Activated T-helper 1 cell treated with Interleukin-2 at 50 U/mL for 16 hours (primary cell): ENCODE data around the gene GRIN1.
A peak's percentile ranks its signal among the peaks of the same experiment; 100 is the strongest.
"Not testable (repeated sequence)": the region's sequence is repeated elsewhere in the genome, so short reads cannot be mapped to it uniquely, and the experiment has no call there.

Source experiments
- DNase-seq: peaks from one replicate; pipeline ENCODE4 v3.0.0-alpha.2; 2020; ENCODE audit warnings: low read depth

Gene GRIN1

DNA sequence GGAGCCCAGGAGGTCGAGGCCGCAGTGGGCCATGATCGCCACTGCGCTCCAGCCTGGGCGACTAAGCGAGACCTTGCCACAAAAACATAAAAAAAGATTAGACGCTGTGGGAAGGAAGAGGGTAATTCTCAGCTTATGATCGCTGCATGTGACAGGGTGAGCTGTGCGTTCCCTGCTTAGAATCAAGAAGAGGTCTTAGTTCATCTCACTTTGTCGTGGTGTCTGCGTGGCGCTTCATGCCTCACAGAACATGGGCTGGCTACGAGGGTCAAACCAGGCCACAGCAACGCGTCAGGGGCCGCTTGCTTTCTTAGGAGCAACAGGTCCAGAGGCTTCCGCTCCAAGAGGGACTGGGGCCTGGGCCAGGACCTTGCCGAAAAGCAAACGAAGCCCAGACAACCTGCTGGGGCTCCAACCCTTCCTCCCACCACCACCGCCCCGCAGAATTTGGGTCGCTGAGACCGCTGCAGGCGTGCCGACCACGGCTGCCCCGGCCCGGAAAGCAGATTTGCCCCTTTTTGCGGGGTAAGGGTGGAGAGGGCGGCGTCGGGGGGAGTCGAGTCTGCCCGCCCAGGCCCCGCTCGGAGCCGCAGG is 10.0 kb upstream of the GRIN1 start:
- no peak for DNase-seq

DNA sequence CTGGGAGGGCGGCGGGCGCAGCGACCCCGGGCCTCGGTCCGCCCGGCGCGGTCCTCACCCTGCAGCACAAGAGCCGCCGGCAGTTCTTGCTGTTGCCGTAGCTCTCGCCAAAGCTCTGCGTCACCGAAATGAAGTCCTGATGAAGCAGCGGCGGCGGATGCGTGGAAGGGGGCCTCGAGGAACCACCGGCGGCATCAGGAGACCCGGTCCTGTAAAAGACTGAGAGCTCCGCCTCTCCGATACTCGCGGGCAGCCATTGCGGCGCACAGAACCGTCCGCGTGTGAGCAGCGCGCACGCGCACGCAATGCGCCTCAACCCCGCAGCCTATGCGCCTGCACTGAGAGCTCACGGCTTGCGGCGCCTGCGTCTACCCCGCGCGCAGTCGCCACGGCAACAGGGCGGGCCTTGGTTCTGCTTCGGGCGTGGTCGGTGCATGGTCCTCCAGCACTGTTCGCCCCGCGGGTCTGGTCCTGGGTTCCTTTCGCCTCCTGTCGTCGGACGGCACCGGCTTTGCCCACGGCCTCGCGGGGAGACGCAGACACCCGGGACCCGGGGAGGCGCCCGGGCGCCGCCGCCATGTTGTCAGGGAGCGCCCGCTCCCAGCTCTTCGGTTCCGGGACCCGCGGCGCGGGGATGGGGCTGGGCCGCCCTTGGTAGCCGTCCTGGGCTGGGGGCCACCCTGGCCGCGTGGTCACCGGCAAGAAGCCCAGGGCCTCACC is 9.3 kb upstream of the GRIN1 start:
- DNase-seq, result peak; percentile 86

DNA sequence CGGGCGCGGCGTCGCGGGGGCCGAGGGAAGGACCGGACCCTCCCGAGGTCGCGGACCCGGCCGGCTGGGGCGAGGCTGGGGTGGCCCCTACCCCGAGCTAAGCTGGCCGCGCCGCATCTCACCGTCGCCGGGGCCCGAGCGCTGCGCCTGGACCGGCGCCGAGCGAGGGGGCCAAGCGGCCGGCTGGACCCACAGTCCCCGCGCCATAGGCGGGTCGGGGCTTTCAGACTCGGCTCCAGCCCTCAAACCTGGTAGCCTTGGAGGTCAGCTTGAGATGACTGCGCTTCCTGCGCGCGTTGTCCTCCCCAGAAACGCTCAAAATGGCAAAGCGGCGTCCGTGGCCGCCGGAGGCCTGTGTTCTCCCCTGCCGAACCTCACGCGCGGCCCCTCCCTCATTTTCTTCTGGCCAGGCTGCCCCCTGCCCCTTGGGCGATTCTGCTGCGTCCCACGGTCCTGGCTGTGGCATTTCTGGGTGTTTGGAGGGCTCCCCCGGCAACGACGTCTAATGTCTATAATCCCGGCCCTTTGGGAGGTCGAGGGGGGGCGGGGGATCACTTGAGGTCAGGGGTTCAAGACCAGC is 8.7 kb upstream of the GRIN1 start:
- no peak for DNase-seq

DNA sequence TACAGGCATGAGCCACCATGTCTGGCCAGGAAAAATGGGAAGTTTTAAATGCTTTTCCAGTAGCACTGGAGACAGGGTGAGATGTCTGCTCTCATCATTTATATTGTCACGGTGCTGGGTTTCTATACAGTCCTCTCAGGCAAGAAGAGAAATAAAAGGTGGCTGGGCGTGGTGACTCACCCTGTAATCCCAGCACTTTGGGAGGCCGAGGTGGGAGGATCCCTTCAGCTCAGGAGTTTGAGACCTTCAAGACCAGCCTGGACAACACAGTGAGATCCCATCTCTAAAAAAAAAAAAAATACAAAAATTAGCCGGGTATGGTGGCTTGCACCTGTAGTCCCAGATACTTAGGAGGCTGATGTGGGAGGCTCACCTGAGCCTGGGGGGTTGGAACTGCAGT is 4.8 kb upstream of the GRIN1 start:
- no peak for DNase-seq

DNA sequence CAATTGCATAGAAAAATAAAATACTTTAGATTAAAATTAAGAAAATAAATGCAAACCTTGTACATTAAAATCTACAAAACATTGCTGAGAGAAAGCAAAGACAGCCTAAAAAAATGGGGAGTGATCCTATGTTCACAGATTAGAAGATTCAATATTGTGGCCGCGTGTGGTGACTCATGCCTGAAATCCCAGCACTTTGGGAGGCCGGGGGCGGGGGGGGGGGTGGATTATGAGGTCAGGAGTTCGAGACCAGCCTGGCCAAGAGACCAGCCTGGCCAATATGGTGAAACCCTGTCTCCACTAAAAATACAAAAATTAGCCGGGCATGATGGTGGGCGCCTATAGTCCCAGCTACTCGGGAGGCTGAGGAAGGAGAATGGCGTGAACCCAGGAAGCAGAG is 3.8 kb upstream of the GRIN1 start:
- not testable (repeated sequence) for DNase-seq

DNA sequence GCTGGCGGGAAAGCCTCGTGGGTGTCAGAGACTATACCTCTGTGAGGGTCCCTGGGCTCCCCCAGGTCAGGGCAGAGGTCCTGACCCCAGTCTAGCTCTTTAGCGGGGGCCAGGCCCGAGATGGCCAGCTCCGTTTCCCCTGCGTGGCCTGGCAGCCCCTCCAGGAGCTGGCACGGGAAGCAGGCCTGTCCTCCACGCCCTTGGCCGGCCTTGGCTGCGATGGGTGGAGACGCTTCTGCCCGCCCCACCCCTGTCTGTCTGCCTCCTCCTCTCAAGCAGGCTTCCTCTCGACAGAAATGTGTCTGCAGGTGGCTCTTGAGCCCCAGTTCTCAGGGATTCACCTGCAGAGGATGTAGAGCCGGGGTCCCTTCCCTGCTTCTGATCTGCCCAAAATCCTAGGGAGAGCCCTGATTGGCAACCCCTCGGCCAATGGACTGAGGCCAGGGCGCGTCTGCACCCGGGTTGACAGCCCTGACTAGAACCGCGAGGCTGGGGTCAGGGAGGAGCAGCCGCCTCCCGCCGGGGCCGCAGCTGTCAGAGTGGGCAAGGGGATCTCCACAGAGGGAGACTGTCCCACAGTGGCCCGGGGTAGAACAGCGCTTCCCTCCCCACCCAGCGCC is 2.6 kb upstream of the GRIN1 start:
- DNase-seq, result no peak

DNA sequence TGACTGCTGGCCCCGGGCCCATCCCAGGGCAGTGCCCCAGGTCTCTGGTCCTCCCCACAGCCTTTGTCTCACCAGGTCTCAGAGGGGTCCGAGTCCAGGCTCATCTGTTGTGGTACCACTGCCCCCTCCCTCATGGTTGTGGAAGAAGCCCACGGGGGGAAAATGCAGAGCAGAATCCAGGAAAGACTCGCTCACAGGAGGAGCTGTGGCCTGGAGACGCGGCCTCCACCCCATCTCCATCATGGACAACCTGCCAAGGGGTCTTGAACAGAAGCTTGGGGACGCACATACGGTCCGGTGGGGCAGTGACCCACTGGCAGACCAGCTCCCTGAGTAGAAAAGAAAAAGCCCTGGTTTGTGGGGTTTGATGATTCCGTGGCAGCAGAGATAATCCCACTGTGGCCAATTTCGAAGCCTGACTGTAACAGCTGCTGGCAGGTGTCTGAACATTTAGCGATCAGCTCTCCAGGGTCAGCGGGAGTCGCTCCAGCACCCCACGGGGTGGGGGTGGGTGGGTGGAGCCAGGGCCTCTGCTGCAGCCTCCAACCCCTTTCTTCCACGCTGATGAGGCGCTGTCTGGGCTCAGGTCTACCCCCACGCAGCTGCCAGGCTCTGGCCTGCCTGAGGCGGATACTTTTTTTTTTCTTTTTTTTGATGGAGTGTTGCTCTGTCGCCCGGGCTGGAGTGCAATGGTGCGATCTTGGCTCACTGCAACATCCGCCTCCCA is 1.9 kb upstream of the GRIN1 start:
- DNase-seq, result no peak

DNA sequence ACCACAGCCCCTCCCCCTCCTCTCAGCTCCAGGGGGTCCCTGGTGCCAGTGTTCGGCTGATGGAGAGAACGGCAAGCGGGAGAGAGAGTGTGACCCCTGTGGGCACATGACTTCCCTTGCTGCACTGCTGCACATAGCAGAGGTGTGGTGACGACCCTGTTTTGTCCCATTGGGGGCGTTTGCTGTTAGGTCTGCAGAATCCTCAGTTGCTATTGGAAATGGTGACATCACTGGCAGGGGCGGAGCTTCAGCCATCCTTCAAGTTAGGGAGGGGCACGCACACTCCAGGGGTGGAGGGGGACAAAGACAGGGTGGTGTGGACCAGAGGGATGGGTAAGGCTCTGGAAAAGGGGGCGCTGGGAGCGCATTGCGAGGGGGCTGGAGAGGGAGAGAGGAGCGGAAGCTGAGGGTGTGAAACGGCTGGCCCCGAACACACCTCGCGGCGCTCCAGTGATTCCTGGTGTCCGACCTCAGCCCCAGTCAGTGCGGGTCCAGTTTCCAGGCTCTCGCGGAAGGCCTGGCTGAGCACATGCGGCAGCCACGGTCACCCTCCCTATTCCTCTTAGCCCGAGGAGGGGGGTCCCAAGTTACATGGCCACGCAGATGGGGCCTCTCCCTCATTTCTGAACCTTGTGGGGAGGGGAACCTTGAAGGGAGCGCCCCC is 764 bp upstream of the GRIN1 start:
- DNase-seq, result no peak

DNA sequence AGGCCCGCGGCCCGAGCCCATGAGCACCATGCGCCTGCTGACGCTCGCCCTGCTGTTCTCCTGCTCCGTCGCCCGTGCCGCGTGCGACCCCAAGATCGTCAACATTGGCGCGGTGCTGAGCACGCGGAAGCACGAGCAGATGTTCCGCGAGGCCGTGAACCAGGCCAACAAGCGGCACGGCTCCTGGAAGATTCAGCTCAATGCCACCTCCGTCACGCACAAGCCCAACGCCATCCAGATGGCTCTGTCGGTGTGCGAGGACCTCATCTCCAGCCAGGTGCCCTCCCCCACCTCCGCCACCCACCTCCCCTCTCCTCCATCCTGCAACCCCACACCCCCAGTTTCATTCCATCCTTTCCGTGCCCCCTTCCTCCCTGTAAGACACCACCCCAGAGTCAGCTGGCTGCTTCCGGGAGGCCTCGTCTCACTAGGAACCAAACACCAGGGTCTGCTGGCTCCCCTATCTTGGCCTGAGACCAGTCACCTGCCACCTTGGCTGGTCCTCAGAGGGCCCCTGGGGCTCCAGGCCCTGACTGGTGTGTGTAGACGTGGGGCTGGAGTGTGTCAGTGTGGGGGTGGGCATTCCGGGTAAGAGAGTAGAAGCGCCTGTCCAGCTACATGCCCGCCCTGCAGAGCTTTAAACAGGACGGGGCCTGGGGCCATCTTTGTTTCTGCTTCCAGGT is 655 bp downstream of the GRIN1 start:
- no peak for DNase-seq

DNA sequence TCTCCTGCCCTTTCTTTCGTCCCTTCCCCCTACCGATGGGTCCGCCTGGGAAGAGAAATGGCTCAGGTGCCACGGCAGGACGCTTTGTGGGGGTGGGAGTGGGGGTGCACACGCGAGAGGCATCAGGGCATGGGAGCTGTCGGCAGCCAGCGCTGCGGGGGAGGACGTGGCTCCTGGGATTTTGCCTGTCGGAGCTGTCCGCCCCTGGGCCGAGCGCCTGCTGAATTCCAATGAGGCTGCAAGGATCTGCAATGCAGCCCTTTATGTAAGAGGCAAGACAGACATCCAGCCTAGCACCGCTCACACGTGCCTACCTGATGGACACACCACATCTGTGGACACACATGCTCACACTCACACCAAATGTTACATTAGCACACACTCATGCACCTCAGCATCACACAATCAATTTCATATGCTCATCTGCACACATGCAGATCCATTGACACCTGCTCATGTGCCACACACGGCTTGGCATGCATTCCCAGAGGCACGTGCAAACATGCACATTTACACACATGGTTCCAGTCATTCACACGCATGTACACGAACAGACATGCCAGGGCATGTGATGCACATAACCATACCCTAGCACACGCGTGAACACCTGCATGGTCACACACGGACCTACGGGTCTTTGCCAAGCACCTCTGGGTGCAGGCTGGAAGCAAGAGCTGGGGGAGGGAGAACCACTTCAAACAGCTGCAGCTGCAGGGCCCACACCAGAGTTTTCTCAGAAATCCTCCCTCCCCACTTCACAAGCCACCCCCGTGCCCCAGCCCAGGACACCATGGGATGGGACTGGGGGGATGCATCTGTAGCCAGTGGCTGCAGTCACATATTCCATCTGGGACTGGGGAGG is 1.4 kb downstream of the GRIN1 start:
- DNase-seq, result no peak

DNA sequence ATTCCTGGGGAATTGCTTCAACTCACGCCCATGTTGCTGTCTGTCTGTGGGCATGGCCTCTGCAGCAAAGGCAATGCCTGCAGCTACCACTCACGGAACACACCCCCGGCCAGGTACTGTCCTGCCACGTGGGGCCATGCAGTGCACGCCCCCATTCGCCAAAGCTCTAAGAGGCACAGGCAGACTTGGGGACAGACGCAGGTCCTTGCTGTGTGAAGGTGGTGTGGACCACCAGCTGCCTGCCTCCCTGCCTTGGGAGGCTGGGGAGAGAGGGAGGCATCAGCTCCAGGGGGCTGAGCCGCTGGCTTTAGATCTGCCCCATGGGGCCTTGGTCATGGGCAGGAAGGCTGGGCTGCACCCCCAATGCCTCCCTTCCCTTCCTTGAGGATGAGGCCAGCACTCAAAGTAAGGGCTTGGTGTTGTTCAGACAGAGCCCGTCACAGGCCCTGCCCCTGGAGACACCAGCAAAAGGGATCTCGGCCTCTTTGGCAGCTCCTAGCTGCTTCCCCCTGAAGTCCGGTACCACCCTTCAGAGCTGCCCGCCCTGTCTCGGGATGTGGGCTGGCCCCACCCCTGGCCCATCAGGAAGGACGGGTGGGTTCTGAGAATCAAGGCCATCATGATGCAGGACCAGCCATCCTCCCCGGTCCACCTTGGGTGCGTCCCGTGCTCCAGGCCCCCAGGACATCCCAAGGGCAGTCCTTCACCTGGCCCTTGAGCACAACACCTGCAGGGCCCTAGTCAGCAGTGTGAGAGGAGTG is 2.3 kb downstream of the GRIN1 start:
- no peak for DNase-seq

DNA sequence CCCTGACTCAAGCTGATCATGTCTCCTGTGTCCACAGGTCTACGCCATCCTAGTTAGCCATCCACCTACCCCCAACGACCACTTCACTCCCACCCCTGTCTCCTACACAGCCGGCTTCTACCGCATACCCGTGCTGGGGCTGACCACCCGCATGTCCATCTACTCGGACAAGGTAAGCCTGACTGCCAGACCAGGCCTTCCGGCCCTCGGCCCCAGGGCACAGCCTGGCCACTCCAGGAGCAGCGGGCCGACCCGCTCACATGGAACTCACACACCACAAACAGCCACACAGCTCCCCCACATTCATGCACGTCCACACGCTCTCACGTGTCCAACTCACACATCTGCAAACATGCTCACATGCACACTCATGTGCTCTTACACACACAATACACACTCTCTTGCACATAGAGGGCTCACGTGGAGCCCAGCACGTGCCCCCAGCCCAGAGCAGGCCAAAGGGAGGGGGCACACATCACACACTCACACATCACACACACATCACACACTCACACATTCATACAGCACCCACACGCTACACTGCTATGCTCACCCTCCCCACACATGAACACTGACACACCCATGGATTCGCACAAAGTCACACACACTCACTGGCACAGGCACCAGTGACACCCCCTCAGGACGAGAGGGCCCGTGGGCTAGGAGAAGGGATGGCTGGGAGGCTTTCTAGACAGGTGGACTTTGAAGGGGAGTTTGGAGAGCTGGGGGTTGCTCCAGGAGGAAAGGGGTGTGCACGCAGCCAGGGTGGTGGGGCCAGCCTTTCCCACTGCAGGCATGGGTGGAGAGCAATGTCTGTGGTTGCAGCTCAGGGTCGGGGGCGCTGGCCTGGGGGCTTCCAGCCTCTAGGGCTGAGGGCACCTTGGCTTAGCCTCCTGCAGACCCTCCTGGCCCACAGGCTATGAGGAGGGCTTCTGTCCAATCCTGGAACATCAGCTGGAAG is 3.3 kb downstream of the GRIN1 start:
- no peak for DNase-seq

DNA sequence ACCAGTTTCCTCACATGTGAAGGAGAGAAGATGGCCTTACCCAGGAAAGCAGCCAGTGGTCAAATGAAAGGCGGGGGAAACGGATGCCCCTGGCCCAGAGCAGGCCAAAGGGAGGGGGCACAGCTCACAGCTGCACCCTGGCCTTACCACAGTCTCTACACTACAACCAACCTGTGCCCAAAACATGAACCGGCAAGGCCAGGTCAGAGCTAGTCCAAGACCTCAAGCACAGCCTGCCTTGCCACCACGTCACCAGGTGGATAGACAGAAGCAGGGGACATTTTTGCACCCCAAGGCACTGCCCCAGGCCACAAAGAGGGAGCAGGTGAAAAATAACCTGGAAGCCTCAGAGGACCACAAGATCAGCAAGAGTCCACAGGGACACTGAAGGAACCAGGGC is 4.5 kb downstream of the GRIN1 start:
- no peak for DNase-seq

DNA sequence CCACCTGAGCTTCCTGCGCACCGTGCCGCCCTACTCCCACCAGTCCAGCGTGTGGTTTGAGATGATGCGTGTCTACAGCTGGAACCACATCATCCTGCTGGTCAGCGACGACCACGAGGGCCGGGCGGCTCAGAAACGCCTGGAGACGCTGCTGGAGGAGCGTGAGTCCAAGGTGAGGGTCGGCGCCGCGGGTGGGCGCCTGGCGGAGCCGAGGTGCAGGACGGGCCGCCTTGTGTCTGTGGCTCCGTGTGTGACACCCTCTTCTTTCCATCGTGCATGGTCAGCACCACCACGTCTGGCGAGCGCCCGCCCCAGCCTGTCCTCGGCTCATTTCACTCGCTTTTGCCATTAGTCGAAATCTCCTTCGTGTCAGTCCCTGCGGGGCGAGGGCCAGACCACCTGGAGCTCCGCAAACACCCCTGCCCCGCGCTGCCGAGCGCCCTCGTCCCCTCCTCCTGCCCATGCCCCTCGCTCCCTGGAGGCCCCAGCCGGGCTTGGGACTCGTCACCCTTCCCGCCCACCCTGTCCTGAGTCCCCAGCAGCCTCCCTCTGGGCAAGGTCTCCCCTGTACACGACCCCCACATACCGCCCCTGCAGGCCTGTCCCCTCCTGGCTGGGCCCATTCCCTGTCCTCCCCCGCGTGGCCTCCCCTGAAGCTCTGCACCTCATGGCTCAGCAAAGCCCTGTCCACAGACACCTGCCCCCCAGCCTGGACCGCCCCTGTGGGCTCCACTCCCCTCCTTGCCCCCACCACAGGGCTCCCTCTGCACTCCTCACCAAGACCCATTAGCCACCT is 7.0 kb downstream of the GRIN1 start:
- DNase-seq, result no peak

DNA sequence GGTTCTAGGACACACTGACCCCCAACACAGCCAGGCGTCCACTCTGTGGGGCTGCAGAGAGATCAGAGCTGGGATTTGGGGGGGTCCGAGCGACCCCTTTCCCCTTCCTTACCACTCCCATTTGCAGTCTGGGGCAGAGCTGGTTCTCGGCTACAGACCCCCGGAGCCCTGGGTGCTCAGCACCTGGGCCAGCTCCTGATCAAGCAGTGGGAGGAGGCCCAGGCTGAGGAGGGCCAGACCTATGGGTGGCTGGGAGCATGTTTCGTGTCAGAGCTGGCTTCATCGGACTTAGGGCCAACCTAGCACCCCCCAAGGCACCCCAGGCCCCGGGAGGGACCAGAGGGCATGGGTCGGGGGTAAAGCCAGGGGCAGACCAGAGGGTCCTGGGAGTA is 7.6 kb downstream of the GRIN1 start:
- DNase-seq, result no peak

DNA sequence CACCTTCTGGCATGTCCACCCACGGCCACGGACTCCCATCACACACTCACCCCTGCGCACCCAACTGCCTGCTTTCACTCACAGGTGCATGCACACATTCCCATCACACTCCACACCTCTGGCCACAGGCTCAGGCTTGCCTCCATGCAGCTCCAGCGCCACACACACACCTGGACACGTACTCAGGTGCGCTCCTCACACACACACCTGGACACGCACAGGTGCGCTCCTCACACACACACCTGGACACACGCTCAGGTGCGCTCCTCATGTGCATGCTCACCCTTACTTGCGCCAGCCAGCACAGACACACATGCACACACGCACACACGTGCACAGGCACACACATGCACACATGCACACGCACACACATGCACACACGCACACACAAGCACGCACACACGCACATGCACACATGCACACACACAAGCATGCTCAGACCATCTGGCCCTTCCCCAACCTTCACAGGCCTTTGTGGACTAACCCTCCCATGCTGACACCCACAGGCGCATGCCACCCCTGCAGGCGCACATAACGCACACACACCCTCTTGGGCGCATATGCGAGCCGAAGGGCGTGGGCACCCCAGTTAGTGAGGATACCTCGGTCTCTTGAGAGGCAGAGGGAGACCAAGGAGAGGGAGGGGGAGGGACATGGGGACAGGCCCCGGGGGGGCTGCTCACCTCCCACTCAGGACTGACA is 8.3 kb downstream of the GRIN1 start:
- no peak for DNase-seq

DNA sequence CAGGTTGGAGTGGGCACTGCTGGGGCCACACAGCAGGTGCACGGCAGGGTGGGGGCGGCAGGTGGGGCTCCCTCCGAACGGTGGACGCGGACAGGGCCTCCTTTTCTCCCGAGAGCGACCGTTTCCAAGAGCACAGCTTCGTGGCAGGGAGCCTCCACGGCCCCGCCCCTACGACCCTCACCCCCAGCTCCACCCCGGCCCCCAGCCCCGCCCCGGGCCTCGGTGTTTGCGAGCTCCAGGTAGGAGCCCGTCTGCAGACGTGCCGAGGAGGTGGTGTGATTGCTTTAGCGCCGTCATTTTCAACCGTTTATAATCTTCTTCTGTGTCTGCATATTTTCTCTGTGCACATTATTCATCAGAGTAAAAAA is 8.8 kb downstream of the GRIN1 start:
- DNase-seq, result no peak
